ENCODE data around the gene RANBP1. TPM values are rescaled to one million over a fixed set of nuclear protein-coding genes. Genes with fewer than 3 reads are reported as not detected.

RANBP1 gene
- total RNA-seq, 1 experiment from 2014 or later: 522 TPM

GRCh38 chr22:20169253-20169822, 53.4 kb downstream of the RANBP1 start:
- Histone ChIP-seq H2BK12ac (ENCODE audit: insufficient read length, low read depth, low read length) (no peak overlapping the region), H3K18ac (ENCODE audit: insufficient read length, low read depth, low read length) (no peak overlapping the region), H3K79me2 (ENCODE audit: insufficient read depth, low read length) (no peaks in the 10 kb centered on the region), H4K8ac (replicated peaks; ENCODE audit: insufficient read length, low read depth, low read length) (no peak overlapping the region), H3K4me2 (ENCODE audit: insufficient read depth, insufficient read length, low read length) (no peak overlapping the region), H4K5ac (ENCODE audit: insufficient read length, low read depth, low read length) (no peak overlapping the region), H3K9ac (ENCODE audit: extremely low read depth, insufficient read length, low read length) (no peak overlapping the region), H3K14ac (ENCODE audit: insufficient read depth, low read length) (no peak overlapping the region; the same call in 1 of the 2 replicates), H3K27ac (ENCODE audit: insufficient read length, low read depth, low read length) (no peak overlapping the region), H2AFZ (ENCODE audit: low read length) (no peak overlapping the region), H3T11ph (ENCODE audit: low read length) (no peak overlapping the region), H3K9me3 (ENCODE audit: control insufficient read depth, low read depth, low read length) (no peaks in the 10 kb centered on the region), H2AK5ac (ENCODE audit: insufficient read length, low read length) (no peak overlapping the region), H2BK5ac (ENCODE audit: insufficient read length, low read length) (no peak overlapping the region), H2BK20ac (ENCODE audit: low read depth, low read length, poor library complexity, severe bottlenecking) (no peak overlapping the region), H2BK15ac (ENCODE audit: low read depth, low read length) (no peak overlapping the region), H4K20me1 (ENCODE audit: control insufficient read depth, insufficient read depth, insufficient read length) (no peaks in the 10 kb centered on the region), H2BK120ac (ENCODE audit: low read depth, low read length, poor library complexity, severe bottlenecking) (no peak overlapping the region), H3K23me2 (ENCODE audit: insufficient read length, low read depth, low read length, poor library complexity, severe bottlenecking) (no peaks in the 10 kb centered on the region), H3K23ac (ENCODE audit: insufficient read length, low read depth, low read length) (no peak overlapping the region), H3K4ac (ENCODE audit: low read depth, low read length) (no peak overlapping the region), H3K79me1 (ENCODE audit: insufficient read depth, low read depth, low read length, poor library complexity, severe bottlenecking) (no peaks in the 10 kb centered on the region), H3K4me1 (ENCODE audit: insufficient read depth, low read length) (no peaks in the 10 kb centered on the region), H3K56ac (ENCODE audit: insufficient read length, low read depth, low read length) (no peak overlapping the region), H4K91ac (ENCODE audit: insufficient read length, low read depth, low read length) (no peak overlapping the region), H3K27me3 (ENCODE audit: insufficient read depth, low read length) (no peaks in the 10 kb centered on the region)
- H3K36me3 Mint-ChIP-seq (ENCODE audit: insufficient read depth in 1 of 3, low read depth in 3 of 3): peaks cover 0 to 1% (median 0%) of the 10 kb centered on the region in 3 experiments; a peak in 2 of 7 replicates
- DNase-seq: no peak
- TF ChIP-seq, protein P1, sequence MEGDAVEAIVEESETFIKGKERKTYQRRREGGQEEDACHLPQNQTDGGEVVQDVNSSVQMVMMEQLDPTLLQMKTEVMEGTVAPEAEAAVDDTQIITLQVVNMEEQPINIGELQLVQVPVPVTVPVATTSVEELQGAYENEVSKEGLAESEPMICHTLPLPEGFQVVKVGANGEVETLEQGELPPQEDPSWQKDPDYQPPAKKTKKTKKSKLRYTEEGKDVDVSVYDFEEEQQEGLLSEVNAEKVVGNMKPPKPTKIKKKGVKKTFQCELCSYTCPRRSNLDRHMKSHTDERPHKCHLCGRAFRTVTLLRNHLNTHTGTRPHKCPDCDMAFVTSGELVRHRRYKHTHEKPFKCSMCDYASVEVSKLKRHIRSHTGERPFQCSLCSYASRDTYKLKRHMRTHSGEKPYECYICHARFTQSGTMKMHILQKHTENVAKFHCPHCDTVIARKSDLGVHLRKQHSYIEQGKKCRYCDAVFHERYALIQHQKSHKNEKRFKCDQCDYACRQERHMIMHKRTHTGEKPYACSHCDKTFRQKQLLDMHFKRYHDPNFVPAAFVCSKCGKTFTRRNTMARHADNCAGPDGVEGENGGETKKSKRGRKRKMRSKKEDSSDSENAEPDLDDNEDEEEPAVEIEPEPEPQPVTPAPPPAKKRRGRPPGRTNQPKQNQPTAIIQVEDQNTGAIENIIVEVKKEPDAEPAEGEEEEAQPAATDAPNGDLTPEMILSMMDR (conservative IDR thresholded peaks at IDR 0.05): no peak
- H3K27me3 Mint-ChIP-seq (ENCODE audit: low read depth): no peaks in the 10 kb centered on the region
- no peak overlapping the region for H3K27ac Mint-ChIP-seq
- no CpG with 5 or more reads among the region's 10 CpGs for WGBS (ENCODE audit: extremely low coverage, insufficient read length, low lambda C conversion rate)
- no peak overlapping the region for H3K4me3 Mint-ChIP-seq
- H3K4me1 Mint-ChIP-seq: peaks cover 0 to 7% of the 10 kb centered on the region in 2 experiments; a peak in 2 of 4 replicates
- H3K9me3 Mint-ChIP-seq: peaks cover 1 to 2% of the 10 kb centered on the region in 2 experiments; a peak in 3 of 5 replicates

All from H9 (cell line).